Activated gamma-delta T cell treated with Interleukin-2 at 50 U/mL for 16 hours (primary cell): ENCODE measurements around the gene CIC.
"Not testable (repeated sequence)": the region's sequence is repeated elsewhere in the genome, so short reads cannot be mapped to it uniquely, and the experiment has no call there.

Experiments
- DNase-seq: peaks from one replicate; pipeline ENCODE4 v3.0.0-alpha.2; 2020

The CIC gene

DNA sequence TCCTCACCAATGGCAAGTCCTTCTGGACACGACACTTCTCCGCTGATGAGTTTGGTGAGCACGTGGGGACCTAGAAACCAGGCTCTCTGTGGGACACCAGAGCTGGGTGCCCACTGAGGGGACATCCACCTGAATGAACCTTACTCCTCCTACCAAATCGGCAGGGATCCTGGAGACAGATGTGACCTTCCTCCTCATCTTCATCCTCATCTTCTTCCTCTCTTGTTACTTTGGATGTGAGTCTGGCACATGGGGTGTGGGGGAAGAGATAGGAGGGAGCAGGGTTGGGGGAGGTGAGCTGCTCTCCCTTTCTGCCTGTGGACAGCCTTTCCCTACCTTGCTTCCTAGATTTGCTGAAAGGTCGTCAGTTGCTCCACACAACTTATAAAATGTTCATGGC, 46.0 kb downstream of the CIC start:
- no peak for DNase-seq

DNA sequence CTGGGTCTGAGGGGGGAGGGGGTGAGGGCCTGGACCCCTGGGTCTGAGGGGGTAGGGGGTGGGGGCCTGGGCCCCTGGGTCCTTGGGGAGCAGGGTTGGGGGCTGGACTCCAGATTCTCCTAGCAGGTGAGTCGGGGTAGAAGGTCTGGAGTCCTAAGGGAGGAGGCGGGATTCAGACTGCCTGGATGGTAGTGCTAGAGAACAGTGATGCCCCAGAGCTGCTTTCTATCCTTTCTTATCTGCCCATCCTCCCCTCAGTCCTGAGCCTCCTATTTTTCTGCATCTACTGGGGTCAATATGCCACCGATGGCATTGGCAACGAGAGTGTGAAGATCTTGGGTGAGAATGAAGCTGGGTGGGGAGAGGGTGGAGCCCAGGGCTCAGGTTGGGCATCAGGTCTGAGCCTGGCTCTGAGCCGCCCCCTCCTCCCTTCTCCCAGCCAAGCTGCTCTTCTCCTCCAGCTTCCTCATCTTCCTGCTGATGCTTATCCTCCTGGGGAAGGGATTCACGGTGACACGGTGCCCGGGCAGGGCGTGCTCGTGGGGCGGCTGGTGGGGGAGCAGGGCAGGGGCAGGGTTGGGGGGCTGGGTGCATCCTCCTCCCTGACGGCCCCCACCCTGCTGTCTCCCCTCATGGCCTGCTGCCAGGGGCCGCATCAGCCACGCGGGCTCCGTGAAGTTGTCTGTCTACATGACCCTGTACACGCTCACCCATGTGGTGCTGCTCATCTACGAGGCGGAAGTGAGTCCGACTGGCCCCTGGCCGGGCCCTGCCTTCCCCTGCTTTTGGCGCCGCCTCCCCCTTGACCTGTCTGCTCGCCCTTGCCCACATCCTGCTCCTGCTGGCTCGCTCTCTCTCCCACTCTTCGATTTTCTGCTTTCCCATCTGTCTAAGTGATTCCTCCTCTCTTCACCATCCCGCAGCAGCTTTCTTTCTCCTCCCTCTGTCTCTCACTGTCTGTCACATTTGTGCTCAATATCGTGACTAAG, 47.5 kb downstream of the CIC start:
- DNase-seq = no peak

DNA sequence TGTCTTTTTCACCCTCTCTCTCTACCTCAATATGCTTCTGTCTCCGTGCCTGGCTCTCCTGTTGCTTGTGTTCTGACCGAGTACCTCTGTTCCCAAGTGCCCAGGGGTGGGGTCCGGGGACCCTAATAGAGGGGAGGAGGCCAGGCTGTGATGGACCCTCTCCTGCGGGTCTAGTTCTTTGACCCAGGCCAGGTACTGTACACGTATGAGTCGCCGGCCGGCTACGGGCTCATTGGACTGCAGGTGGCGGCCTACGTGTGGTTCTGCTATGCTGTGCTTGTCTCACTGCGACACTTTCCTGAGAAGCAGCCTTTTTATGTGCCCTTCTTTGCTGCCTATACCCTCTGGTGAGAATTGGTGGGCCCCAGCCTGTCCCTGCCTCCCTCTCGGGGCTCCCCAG, 48.5 kb downstream of the CIC start:
- DNase-seq = no peak

DNA sequence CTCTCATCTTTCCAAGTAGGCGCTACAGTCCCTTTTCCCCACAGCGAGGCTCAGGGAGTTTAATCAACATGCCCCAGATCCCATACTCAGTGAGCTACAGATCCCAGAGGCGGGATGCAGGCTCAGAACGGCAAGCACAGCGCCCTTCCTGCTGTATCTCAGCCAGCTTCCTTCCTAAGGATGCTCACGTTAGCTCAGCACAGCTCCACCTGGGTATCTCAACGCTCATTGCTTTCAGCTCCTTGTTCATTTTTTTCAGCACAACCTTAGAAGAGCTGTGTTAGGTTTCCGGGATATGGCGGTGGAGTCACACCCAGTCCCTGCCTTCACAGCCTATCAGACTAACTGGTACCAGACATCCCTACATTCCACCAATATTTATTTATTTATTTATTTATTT, 53.3 kb downstream of the CIC start:
- no peak for DNase-seq

DNA sequence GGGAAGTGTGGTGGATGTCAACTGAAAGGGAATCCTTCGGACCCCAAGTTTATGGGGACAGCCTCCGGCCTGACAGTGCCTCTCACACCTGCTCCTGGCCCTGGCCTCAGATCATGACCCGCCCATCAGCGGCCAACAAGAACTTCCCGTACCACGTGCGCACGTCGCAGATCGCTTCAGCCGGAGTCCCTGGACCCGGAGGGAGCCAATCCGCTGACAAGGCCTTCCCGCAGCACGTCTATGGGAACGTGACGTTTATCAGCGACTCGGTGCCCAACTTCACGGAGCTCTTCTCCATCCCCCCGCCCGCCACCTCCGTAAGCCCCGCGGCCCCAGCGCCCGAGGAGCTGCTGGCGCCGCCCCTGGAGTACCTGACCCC, 54.4 kb downstream of the CIC start:
- DNase-seq = no peak

DNA sequence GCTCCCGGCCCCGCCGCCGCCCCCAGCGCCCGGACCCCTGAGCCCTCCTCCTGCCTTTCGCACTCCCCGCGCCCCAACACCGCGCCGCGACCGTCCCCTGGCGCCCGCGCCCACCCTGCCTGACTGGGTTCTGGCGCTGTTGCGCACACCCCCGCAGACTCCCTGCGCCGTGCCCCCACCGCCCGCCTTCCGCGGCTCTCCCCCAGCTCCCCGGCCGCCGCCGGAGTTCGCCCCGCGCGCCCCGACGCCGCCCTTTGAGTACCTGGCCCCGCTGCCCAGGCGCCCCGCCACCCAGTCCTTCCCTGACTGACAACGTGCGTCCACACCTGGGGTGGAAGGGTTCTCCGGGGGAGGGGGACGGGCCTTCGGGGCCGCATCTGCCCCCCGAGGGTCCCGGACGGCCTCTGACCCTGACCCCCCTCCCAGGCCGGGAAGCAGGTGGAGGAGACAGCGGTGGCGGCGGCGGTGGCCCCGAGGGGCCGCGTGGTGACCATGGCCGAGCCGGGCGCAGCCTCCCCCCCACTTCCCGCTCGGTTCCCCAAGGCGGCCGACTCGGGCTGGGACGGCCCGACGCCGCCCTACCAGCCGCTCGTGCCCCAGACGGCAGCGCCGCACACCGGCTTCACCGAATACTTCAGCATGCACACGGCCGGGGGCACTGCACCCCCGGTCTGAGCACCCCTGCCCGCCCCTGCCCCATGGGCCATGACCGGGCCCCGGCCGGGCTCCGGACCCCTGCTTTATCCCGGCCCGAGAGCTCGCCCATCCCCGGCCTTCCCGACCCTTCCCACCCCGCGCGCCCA, 55.0 kb downstream of the CIC start:
- no peak for DNase-seq

DNA sequence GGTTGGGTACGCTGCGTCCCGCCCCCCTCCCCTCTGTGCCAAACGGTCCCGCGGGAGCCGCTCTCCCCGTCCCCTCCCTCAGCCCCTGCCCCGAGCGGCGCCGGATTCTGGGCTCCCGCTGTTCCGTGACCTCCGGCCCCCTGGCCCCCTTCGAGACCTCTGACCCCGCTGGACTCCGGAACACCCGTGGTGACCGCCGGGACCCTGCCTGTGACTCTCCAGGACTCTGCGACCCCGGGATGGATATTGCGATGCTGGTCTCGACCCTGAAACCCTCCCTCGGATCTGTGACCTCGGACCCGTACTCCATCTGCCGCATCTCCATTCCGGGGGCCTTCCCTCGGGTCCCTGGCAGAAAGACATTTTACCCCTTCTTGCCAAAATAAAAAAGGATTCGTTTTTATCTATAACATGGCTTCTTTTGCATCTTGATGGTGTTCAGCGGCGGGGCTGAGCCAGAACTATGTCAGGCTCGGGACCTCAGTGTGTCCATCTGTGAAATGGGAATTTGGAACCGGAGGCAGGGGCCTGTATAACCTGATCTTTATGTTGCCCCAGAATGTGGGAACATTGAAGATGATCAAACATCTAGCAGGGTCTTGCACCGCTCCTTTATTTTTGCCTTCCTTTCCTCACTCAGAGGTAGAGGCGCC, 55.7 kb downstream of the CIC start:
- no peak for DNase-seq

DNA sequence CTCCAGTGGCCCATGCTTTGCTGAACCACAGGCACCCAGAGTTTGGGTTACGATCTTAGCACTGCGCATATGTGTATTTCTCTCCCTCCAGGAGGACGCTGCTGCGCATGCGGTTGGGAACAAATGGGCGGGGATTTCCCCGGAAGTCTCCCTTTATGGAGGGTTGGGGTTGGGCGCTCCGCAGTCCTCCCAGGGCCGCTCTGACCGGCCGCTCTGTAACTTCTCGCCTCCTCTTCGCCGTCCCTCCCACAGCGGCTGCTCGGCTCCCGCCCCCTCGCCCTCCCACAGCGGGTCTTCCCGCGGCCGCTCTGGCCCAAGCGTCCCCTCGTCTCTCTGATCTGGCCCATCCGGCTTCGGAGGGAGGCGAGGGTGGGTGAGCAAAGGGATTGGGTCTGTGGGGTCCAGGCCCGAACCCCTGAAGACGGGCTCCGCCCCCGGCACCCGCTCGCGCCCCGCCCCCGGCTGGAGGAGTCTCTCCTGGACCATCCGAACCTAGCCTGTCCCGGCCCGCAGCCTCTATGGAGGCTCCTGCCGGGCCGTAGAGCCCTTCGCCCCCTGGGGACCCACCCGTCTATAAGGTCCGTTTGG, 56.4 kb downstream of the CIC start, which contains the start of gene MEGF8:
MEGF8 (plus strand) TSS at position 328 of the 588 bp plus-strand sequence. CDS start 609 bp downstream, outside the sequence.
- DNase-seq = peak; percentile 99

DNA sequence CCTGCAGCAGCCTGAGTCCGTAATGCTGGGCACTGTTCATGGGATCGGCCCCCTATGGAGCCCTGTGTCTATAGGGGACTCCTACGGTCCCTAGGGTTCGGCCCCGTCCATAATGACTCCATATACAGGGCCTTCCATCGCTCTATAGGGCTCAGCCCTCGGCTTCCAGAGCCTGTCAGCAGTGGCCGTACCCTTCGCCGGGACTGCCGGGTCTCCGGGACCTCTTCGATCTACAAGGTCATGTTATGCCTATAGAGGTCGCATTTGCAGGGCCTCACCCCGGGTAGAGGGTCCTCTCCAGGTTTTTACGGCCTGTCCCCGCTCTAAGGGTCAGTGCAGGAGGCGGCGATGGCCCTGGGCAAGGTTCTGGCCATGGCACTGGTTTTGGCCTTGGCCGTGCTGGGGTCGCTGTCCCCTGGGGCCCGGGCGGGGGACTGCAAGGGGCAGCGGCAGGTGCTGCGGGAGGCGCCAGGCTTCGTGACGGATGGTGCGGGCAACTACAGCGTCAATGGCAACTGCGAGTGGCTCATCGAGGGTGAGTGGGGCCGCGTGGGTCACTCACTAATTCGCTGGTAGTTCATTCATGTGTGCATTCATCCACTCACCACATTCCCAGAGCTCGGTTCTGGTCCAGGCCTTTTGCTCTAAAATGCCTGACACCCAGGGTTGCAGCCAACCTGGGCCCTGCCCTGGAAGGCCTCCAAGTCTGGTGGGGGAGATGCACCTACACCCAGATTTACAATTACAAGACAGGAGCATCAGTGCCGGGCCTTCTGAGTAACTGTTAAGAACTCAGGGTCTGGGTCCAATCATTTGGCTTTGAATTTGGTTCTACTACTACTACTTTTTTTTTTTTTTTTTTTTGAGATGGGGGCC, 57.1 kb downstream of the CIC start:
- no peak for DNase-seq

DNA sequence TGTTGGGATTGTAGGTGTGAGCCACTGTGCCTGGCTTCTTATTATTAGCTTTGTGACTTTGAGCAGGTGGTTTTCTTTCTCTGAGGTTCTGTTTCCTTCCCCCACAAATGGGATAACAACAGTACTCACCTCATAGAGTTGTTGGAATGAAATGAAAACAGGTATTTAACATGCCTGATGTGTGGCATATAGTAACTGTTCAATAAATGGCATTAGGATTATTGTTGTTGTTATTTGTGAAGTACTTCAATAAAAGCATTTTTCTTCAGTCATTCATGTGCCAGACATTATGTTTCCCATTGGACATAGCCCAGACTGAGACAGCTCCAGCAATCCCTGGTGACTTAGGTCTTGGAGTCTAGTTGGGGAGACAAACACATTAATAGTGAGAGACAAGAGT, 57.9 kb downstream of the CIC start:
- DNase-seq = no peak

DNA sequence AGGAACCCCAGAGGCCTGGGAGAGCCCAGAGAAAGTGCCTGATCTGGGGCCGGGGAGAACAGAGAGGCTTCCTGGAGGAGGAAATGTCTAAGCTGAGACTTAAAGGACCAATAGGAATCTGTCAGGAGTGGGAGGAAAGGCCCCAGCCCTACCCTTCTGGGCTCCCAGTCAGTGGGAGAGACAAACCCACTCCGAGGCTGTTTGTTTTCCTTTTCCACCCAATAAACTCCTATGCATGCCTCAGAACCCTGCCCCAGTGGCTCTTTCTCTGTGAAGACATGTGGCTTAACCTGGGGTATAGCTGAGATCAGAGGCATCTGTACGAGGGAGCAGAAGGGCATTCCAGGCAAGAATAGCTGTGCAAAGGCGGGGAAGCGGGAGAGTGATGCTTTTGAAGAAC, 58.3 kb downstream of the CIC start:
- DNase-seq = no peak

DNA sequence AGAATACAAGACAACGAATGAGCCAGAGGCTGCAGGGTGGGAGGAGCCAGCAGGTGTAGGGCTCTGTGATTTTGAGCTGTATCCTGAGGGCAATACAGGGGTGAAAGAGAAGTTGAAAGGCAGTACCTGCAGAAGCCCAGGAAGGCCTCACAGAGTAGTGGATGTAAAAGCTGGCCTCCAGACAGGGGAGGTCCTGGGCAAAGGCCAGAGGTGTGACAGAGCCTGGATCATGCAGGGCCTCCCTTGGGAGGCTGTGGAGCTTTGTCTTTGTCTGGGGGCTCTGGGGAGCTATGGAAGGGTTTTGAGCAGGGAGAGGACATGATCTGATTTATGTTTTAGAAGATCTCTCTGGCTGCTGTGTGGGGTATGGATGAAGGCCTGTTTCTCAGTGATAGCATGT, 59.1 kb downstream of the CIC start:
- DNase-seq = no peak

DNA sequence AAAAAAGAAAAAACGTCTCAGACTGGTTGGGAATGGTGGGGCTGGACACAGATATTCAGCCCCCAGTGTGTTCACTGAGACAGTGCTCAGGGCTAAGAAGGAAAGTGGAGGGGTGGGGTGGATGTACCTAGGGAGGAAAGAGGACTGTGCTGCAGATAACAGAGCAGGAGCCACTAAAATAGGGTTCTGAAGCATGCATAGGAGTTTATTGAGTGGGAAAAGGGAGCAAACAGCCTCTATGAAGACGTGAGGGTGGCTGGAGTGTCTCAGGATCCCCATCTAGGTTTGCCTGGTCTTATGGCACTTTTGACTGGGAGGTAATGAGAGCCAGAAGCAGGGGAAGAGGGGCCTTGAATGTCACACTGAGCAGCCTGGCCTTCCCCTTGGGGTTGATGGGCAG, 59.8 kb downstream of the CIC start:
- DNase-seq = no peak

DNA sequence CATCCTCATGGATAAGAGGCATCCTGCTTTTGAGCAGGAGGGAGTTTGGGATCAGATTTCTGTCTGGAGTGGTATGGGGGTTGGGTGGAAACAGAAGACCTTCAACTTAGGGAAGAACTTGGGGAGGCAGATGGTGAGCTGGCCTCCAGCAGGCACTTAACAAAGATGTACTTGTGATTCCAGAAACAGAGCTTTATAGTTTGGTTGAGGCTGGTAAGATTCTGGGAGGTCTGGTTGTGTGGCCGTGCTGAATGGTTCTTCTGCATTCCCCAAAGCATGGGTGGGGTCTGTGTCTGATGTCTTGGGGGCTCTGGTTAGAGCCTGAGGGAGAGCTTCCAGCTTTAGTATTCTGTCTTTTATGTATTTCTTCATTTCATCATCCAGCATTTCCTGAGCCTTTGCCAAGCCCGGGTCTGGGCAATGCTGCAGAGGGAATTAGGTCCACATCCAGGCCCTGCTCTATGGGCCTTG, 61.2 kb downstream of the CIC start:
- DNase-seq = no peak

DNA sequence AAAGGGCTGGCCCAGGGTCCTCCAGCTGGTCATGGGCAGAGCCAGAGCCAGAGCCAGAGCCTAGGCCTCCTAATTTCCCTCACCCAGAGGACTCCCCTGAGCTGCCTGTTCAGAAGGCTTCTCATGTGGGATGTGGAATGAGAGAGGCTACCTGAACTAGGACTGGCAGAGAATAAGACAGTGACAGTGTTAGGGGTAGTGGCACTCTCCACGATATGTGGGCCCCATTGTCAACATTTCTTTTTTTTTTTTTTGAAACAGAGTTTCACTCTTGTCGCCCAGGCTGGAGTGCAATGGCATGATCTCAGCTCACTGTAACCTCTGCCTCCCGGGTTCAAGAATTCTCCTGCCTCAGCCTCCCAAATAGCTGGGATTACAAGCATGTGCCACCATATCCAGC, 62.3 kb downstream of the CIC start:
- DNase-seq = not testable (repeated sequence)

DNA sequence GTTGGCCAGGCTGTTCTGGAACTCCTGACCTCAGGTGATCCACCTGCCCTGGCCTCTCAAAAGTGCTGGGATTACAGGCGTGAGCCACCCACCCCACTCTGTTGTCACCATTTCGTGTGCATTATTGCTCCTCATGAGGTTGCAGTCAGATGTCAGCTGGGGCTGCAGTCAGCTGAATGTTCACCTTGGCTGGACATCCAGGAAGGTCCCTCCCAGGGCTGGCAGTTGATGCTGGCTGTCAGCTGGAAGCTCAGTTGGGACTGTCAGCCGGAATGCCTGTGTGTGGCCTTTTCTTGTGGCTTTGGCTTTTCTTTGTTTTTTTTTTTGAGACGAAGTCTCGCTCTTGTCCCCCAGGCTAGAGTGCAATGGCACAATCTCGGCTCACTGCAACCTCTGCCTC, 63.0 kb downstream of the CIC start:
- no peak for DNase-seq

DNA sequence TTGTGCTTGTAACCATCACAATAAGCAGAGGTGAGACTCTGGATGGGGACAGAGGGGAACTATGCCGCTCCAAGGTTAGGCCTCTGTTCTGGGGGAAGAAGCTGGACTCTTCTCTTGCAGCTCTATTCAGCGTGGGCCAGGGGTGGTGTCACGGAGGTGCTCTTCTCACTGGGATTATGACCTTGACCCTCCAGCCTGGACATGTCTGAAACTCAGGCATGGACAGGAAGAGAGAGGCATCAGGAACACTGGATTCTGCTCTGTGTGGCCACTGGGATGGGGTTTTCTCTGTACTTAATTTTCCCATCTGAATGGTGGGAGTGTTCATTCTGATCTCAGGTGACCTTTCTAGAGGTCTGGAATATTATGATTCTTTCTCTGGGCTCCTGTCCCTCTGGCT, 64.0 kb downstream of the CIC start:
- DNase-seq = no peak

DNA sequence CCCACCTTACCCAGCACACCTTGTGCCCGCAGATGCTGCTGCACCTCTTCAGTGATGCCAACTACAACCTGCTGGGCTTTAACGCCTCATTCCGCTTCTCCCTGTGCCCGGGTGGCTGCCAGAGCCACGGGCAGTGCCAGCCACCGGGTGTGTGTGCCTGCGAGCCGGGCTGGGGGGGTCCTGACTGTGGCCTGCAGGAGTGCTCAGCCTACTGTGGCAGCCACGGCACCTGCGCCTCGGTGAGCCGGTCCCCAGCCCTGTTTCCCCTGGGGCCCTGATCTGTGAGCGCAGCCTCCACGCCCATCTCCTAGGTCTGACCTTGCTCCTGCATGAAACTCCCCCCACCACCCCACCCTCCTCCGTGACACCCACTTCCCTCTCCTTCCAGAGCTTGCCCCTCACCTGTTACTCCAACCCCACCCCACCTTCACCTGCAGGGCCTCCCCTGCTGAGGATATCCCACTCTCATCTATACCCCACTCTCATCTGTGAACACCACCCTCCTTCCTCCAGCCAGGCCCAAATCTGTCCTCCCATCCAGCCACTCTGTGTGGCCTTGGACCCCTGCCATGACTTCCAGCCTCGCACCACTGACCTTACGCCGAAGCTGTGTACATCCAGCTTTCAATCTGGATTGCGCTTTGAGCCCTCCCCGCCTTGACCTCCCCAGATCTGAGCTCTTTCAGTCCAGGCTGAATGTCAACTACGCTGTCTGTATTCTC, 65.1 kb downstream of the CIC start:
- DNase-seq = no peak

DNA sequence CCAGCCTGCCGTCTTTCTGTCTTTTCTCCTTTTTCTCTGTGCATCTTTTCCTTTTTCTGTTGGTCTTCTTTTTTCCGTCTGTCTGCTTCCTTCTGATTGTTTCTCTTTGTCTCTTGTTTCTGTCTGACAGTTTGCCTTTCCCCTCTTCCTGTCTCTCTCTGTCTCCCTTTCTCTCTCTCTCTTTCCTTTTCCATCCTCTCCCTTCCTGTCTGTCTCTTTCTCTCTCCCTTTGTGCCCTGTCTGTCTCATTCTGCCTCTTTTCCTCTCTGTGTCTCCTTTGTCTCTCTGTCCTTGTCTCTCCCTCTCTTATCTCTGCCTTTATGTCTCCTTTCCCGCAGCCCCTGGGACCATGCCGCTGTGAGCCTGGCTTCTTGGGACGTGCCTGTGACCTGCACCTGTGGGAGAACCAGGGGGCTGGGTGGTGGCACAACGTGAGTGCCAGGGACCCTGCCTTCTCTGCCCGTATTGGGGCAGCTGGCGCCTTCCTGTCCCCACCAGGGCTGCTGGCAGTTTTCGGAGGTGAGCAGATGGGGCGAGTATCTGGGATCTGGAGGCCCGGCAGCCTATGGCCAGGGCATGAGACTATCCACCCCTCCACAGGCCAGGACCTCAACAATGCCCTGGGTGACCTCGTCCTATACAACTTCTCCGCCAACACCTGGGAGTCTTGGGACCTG, 65.8 kb downstream of the CIC start:
- DNase-seq = no peak

DNA sequence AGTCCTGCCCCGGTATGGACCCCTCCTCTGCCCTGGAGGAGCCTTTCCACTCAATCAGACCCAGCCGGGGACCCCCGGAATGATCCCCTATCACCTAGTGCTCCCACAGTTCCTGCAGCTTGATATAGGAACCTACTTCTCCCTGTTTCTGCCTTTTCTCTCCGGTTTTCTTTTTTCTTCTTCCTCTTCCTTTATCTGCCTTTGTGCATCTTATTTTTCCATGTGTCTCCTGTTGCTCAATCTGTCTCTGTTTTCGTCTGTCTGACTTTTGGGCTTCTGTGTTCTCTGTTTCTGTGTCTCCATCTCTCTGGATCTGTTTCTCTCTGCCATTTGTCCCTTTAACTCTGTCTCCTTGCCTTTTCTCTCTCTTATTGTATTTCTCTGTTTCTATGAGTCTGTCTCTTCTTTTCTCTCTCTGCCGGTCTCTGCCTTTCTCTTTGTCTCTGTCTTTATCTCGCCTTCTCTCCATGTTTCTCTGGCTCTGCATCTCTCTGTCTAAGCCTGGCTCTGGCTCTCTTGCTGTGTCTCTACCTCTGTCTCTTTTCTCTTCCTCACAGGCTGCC, 66.4 kb downstream of the CIC start:
- DNase-seq = no peak
